GM23248 (cell line): Measurements from ENCODE around the gene KDM2A.

ENCODE experiments used
- EZH2 ChIP-seq: fragments of 200-600 bp; sonication (generic); IDR thresholded peaks from 2 replicates; pipeline ENCODE4 v1.6.1; 2018; ENCODE audit warnings: antibody characterized with exemption, mild to moderate bottlenecking; ENCODE audit not compliant: insufficient read depth, poor library complexity, severe bottlenecking
- EZH2phosphoT487 ChIP-seq: fragments of 200-600 bp; sonication (generic); IDR thresholded peaks from 2 replicates; pipeline ENCODE4 v1.6.1; 2018; ENCODE audit warnings: antibody characterized with exemption, moderate library complexity, mild to moderate bottlenecking, low read depth; ENCODE audit not compliant: insufficient read depth

GRCh38 chr11:67247946-67248550 is 129.0 kb downstream of the KDM2A start:
- TF ChIP-seq EZH2phosphoT487 (no peak), EZH2 (no peak)
